ENCODE results near the gene FOXP1. TPM values are rescaled to one million over a fixed set of nuclear protein-coding genes. Genes with fewer than 3 reads are reported as not detected.
A peak's percentile ranks its signal among the peaks of the same experiment; 100 is the strongest.
"Not testable (repeated sequence)": the region's sequence is repeated elsewhere in the genome, so short reads cannot be mapped to it uniquely, and the experiment has no call there.

The FOXP1 gene
- total and polyA plus RNA-seq, 4 donors = 4.9 to 35.4 (median 32.0) TPM

GRCh38 chr3:70975981-70976380 lies 607.5 kb downstream of the FOXP1 start:
- not testable (repeated sequence) for H3K4me3 ChIP-seq (ENCODE audit: low read depth in 1 of 3, low read length in 3 of 3); H3K4me1 ChIP-seq (ENCODE audit: control insufficient read depth in 4 of 4, insufficient read depth in 4 of 4, low read length in 3 of 4); H3K9ac ChIP-seq (ENCODE audit: low read depth in 1 of 2, low read length in 2 of 2); H3K27me3 ChIP-seq (ENCODE audit: control insufficient read depth in 4 of 4, insufficient read depth in 4 of 4, low read length in 3 of 4); H3K9me3 ChIP-seq (ENCODE audit: control insufficient read depth in 4 of 4, low read length in 3 of 4); DNase-seq (ENCODE audit: low spot score); H3K27ac ChIP-seq (ENCODE audit: low read depth in 1 of 2, low read length in 2 of 2)
- peaks cover 6 to 34% (median 33%) of the 10 kb centered on the region in 4 donors for H3K36me3 ChIP-seq (ENCODE audit: control insufficient read depth in 4 of 4, insufficient read depth in 3 of 4, low read depth in 1 of 4, low read length in 3 of 4)
- 88% methylated on average over 5 of the region's 5 CpGs for WGBS

GRCh38 chr3:70974747-70975146 lies 608.8 kb downstream of the FOXP1 start:
- H3K4me1 ChIP-seq (ENCODE audit: control insufficient read depth in 4 of 4, insufficient read depth in 4 of 4, low read length in 3 of 4) = no peaks in the 10 kb centered on the region
- no peaks in the 10 kb centered on the region for H3K27me3 ChIP-seq (ENCODE audit: control insufficient read depth in 4 of 4, insufficient read depth in 4 of 4, low read length in 3 of 4)
- no peak overlapping the region for H3K27ac ChIP-seq (ENCODE audit: low read depth in 1 of 2, low read length in 2 of 2)
- no peak overlapping the region for H3K9ac ChIP-seq (ENCODE audit: low read depth in 1 of 2, low read length in 2 of 2)
- no peak overlapping the region for H3K4me3 ChIP-seq (ENCODE audit: low read depth in 1 of 3, low read length in 3 of 3)
- H3K36me3 ChIP-seq (ENCODE audit: control insufficient read depth in 4 of 4, insufficient read depth in 3 of 4, low read depth in 1 of 4, low read length in 3 of 4) = peaks cover 12 to 43% (median 40%) of the 10 kb centered on the region in 4 donors
- DNase-seq (ENCODE audit: low spot score) = no peak
- 77% methylated on average over 5 of the region's 5 CpGs for WGBS
- H3K9me3 ChIP-seq (ENCODE audit: control insufficient read depth in 4 of 4, low read length in 3 of 4) = no peaks in the 10 kb centered on the region
- no peak for TF ChIP-seq EGR1 (IDR thresholded peaks at IDR 0.05; ENCODE audit: low read depth in 2 of 2)
- no peak for TF ChIP-seq FOXA2 (IDR thresholded peaks at IDR 0.05)
- TF ChIP-seq FOXA1 (IDR thresholded peaks at IDR 0.05) = no peak
- no peak for TF ChIP-seq ATF3 (IDR thresholded peaks at IDR 0.05)
- no peak for TF ChIP-seq MAX (IDR thresholded peaks at IDR 0.05)
- no peak for TF ChIP-seq REST (IDR thresholded peaks at IDR 0.05)
- TF ChIP-seq TAF1 (conservative IDR thresholded peaks at IDR 0.05) = no peak

GRCh38 chr3:70973558-70973957 lies 610.0 kb downstream of the FOXP1 start:
- WGBS = 79% methylated on average over 6 of the region's 6 CpGs
- H3K9me3 ChIP-seq (ENCODE audit: control insufficient read depth in 4 of 4, low read length in 3 of 4) = no peaks in the 10 kb centered on the region
- H3K36me3 ChIP-seq (ENCODE audit: control insufficient read depth in 4 of 4, insufficient read depth in 3 of 4, low read depth in 1 of 4, low read length in 3 of 4) = peaks cover 12 to 52% (median 47%) of the 10 kb centered on the region in 4 donors
- no peak for TF ChIP-seq SP1 (IDR thresholded peaks at IDR 0.05)
- TF ChIP-seq FOXA1 (IDR thresholded peaks at IDR 0.05) = no peak
- peak; percentile 11 to 33 for TF ChIP-seq HNF4A (conservative IDR thresholded peaks at IDR 0.05)
- TF ChIP-seq HNF4G (IDR thresholded peaks at IDR 0.05) = no peak
- H3K27ac ChIP-seq (ENCODE audit: low read depth in 1 of 2, low read length in 2 of 2) = no peak overlapping the region
- no peak overlapping the region for H3K4me3 ChIP-seq (ENCODE audit: low read depth in 1 of 3, low read length in 3 of 3)
- no peaks in the 10 kb centered on the region for H3K4me1 ChIP-seq (ENCODE audit: control insufficient read depth in 4 of 4, insufficient read depth in 4 of 4, low read length in 3 of 4)
- no peak overlapping the region for H3K9ac ChIP-seq (ENCODE audit: low read depth in 1 of 2, low read length in 2 of 2)
- DNase-seq (ENCODE audit: low spot score) = no peak
- H3K27me3 ChIP-seq (ENCODE audit: control insufficient read depth in 4 of 4, insufficient read depth in 4 of 4, low read length in 3 of 4) = no peaks in the 10 kb centered on the region

GRCh38 chr3:70972855-70973254 lies 610.7 kb downstream of the FOXP1 start:
- 93% methylated on average over 11 of the region's 11 CpGs for WGBS
- H3K36me3 ChIP-seq (ENCODE audit: control insufficient read depth in 4 of 4, insufficient read depth in 3 of 4, low read depth in 1 of 4, low read length in 3 of 4) = peaks cover 12 to 47% (median 43%) of the 10 kb centered on the region in 4 donors

More at GRCh38 chr3:70972855-70973254, 610.7 kb downstream of the FOXP1 start:
- DNase-seq (ENCODE audit: low spot score) = no peak
- Histone ChIP-seq H3K4me1 (ENCODE audit: control insufficient read depth in 4 of 4, insufficient read depth in 4 of 4, low read length in 3 of 4) (no peaks in the 10 kb centered on the region), H3K27me3 (ENCODE audit: control insufficient read depth in 4 of 4, insufficient read depth in 4 of 4, low read length in 3 of 4) (no peaks in the 10 kb centered on the region), H3K27ac (ENCODE audit: low read depth in 1 of 2, low read length in 2 of 2) (no peak overlapping the region), H3K9ac (ENCODE audit: low read depth in 1 of 2, low read length in 2 of 2) (no peak overlapping the region), H3K9me3 (ENCODE audit: control insufficient read depth in 4 of 4, low read length in 3 of 4) (no peaks in the 10 kb centered on the region), H3K4me3 (ENCODE audit: low read depth in 1 of 3, low read length in 3 of 3) (no peak overlapping the region)
- TF ChIP-seq CTCF (IDR thresholded peaks at IDR 0.05; ENCODE audit: low read depth, low read length, missing input control) (no peak), ZBTB33 (IDR thresholded peaks at IDR 0.05) (no peak), MAX (IDR thresholded peaks at IDR 0.05) (no peak), RXRA (IDR thresholded peaks at IDR 0.05) (no peak), SP1 (IDR thresholded peaks at IDR 0.05) (no peak), ATF3 (IDR thresholded peaks at IDR 0.05) (no peak), YY1 (IDR thresholded peaks at IDR 0.05) (no peak), GABPA (IDR thresholded peaks at IDR 0.05 in 1 of 2, conservative IDR thresholded peaks at IDR 0.05 in 1 of 2) (no peak)
